H9 (cell line): ENCODE measurements around the gene ABCD3. TPM values are rescaled to one million over a fixed set of nuclear protein-coding genes. Genes with fewer than 3 reads are reported as not detected.

Experiments
- DNase-seq: peaks from one replicate; pipeline ENCODE4 v3.0.0-alpha.2; 2017
- H2AFZ ChIP-seq: one replicate; pipeline ENCODE4 v1.6.1; 2013; ENCODE audit warnings: mild to moderate bottlenecking, low read length, control low read depth, moderate library complexity
- H2AK5ac ChIP-seq: 2 replicates; pipeline ENCODE4 v1.6.1; 2013; ENCODE audit warnings: low read length, control low read depth, mixed read lengths; ENCODE audit not compliant: insufficient read length
- H2BK120ac ChIP-seq: one replicate; pipeline ENCODE4 v1.6.1; 2013; ENCODE audit warnings: low read depth, mild to moderate bottlenecking, low read length, control low read depth, inconsistent platforms; ENCODE audit not compliant: poor library complexity, severe bottlenecking
- H2BK12ac ChIP-seq: 2 replicates; pipeline ENCODE4 v1.6.1; 2013; ENCODE audit warnings: low read length, control low read depth, mixed read lengths, low read depth; ENCODE audit not compliant: insufficient read length
- H2BK15ac ChIP-seq: 2 replicates; pipeline ENCODE4 v1.6.1; 2013; ENCODE audit warnings: low read depth, low read length, control low read depth
- H2BK20ac ChIP-seq: one replicate; pipeline ENCODE4 v1.6.1; 2013; ENCODE audit warnings: low read depth, mild to moderate bottlenecking, low read length, control low read depth, inconsistent platforms; ENCODE audit not compliant: poor library complexity, severe bottlenecking
- H2BK5ac ChIP-seq: 2 replicates; pipeline ENCODE4 v1.6.1; 2013; ENCODE audit warnings: low read length, control low read depth, mixed read lengths; ENCODE audit not compliant: insufficient read length
- H3K14ac ChIP-seq: 2 replicates; pipeline ENCODE4 v1.6.1; 2013; ENCODE audit warnings: low read length, control low read depth; ENCODE audit not compliant: insufficient read depth
- H3K18ac ChIP-seq: 2 replicates; pipeline ENCODE4 v1.6.1; 2013; ENCODE audit warnings: low read depth, mild to moderate bottlenecking, mixed read lengths, low read length, control low read depth; ENCODE audit not compliant: insufficient read length
- H3K23ac ChIP-seq: 2 replicates; pipeline ENCODE4 v1.6.1; 2013; ENCODE audit warnings: low read length, control low read depth, mixed read lengths, low read depth; ENCODE audit not compliant: insufficient read length
- H3K23me2 ChIP-seq: 2 replicates; pipeline ENCODE4 v1.6.1; 2013; ENCODE audit warnings: low read depth, mild to moderate bottlenecking, mixed read lengths, low read length, control low read depth; ENCODE audit not compliant: insufficient read length, poor library complexity, severe bottlenecking
- H3K27ac ChIP-seq: 2 replicates; pipeline ENCODE4 v1.5.1; 2013; ENCODE audit warnings: low read length, control low read depth, mixed read lengths, low read depth; ENCODE audit not compliant: insufficient read length
- H3K27me3 ChIP-seq: 2 replicates; pipeline ENCODE4 v1.6.1; 2013; ENCODE audit warnings: low read length, control low read depth, inconsistent platforms; ENCODE audit not compliant: insufficient read depth
- H3K4ac ChIP-seq: 2 replicates; pipeline ENCODE4 v1.6.1; 2013; ENCODE audit warnings: low read depth, mild to moderate bottlenecking, control low read depth, inconsistent platforms, low read length, moderate library complexity
- H3K4me1 ChIP-seq: 2 replicates; pipeline ENCODE4 v1.6.1; 2013; ENCODE audit warnings: low read length, control low read depth, inconsistent platforms; ENCODE audit not compliant: insufficient read depth
- H3K4me2 ChIP-seq: 2 replicates; pipeline ENCODE4 v1.6.1; 2013; ENCODE audit warnings: low read length, control low read depth, mixed read lengths; ENCODE audit not compliant: insufficient read length, insufficient read depth
- H3K56ac ChIP-seq: 2 replicates; pipeline ENCODE4 v1.6.1; 2013; ENCODE audit warnings: low read depth, mild to moderate bottlenecking, mixed read lengths, low read length, control low read depth; ENCODE audit not compliant: insufficient read length
- H3K79me1 ChIP-seq: 2 replicates; pipeline ENCODE4 v1.6.1; 2013; ENCODE audit warnings: low read depth, mild to moderate bottlenecking, moderate library complexity, low read length, control low read depth, inconsistent platforms; ENCODE audit not compliant: insufficient read depth, poor library complexity, severe bottlenecking
- H3K79me2 ChIP-seq: 2 replicates; pipeline ENCODE4 v1.6.1; 2013; ENCODE audit warnings: low read length, control low read depth, inconsistent platforms; ENCODE audit not compliant: insufficient read depth
- H3K9ac ChIP-seq: 2 replicates; pipeline ENCODE4 v1.6.1; 2013; ENCODE audit warnings: low read length, control low read depth, mixed read lengths; ENCODE audit not compliant: insufficient read length; ENCODE audit errors: extremely low read depth
- H3K9me3 ChIP-seq: one replicate; pipeline ENCODE4 v1.6.1; 2013; ENCODE audit warnings: low read depth, low read length, inconsistent platforms; ENCODE audit not compliant: control insufficient read depth
- H3T11ph ChIP-seq: one replicate; pipeline ENCODE4 v1.6.1; 2013; ENCODE audit warnings: mild to moderate bottlenecking, low read length, control low read depth, inconsistent platforms
- H4K20me1 ChIP-seq: one replicate; pipeline ENCODE4 v1.6.1; 2013; ENCODE audit not compliant: control insufficient read depth, insufficient read length, insufficient read depth
- H4K5ac ChIP-seq: 2 replicates; pipeline ENCODE4 v1.6.1; 2013; ENCODE audit warnings: low read depth, mild to moderate bottlenecking, mixed read lengths, low read length, control low read depth; ENCODE audit not compliant: insufficient read length
- H4K8ac ChIP-seq: replicated peaks from 2 replicates; pipeline ENCODE4 v1.6.1; 2013; ENCODE audit warnings: low read length, control low read depth, mixed read lengths, low read depth; ENCODE audit not compliant: insufficient read length
- H4K91ac ChIP-seq: 2 replicates; pipeline ENCODE4 v1.6.1; 2013; ENCODE audit warnings: low read depth, mild to moderate bottlenecking, moderate library complexity, mixed read lengths, low read length, control low read depth; ENCODE audit not compliant: insufficient read length
- H3K27ac Mint-ChIP-seq, 3 experiments: 2 replicates in 2 of 3; 3 replicates in 1 of 3; pipeline ENCODE4 v1.8.0; 2020 to 2021; ENCODE audit warnings: mixed read lengths in 3 of 3, mild to moderate bottlenecking in 1 of 3, moderate library complexity in 1 of 3
- H3K27me3 Mint-ChIP-seq: 2 replicates; pipeline ENCODE4 v1.8.0; 2021; ENCODE audit warnings: low read depth, mild to moderate bottlenecking, moderate library complexity, mixed read lengths
- H3K36me3 Mint-ChIP-seq, 3 experiments: 2 replicates in 2 of 3; 3 replicates in 1 of 3; pipeline ENCODE4 v1.8.0; 2020 to 2021; ENCODE audit warnings: low read depth in 3 of 3, mixed read lengths in 3 of 3; ENCODE audit not compliant: insufficient read depth in 1 of 3
- H3K4me1 Mint-ChIP-seq, 2 experiments: 2 replicates each; pipeline ENCODE4 v1.8.0; 2020; ENCODE audit warnings: mixed read lengths in 2 of 2
- H3K4me3 Mint-ChIP-seq, 2 experiments: 2 replicates in 1 of 2; 3 replicates in 1 of 2; pipeline ENCODE4 v1.8.0; 2020 to 2021; ENCODE audit warnings: mild to moderate bottlenecking in 2 of 2, mixed read lengths in 2 of 2, moderate library complexity in 1 of 2
- H3K9me3 Mint-ChIP-seq, 2 experiments: 2 replicates in 1 of 2; 3 replicates in 1 of 2; pipeline ENCODE4 v1.8.0; 2020; ENCODE audit warnings: mild to moderate bottlenecking in 2 of 2, mixed read lengths in 2 of 2, moderate library complexity in 1 of 2
- WGBS: extraction: QIAGEN DNeasy Blood & Tissue Kit; methylation state at CpG from one replicate; pipeline ENCODE4 v1.1.7; 2013; ENCODE audit warnings: missing lambda C conversion rate, low lambda C conversion rate, mixed read lengths; ENCODE audit not compliant: insufficient read length; ENCODE audit errors: extremely low coverage; 5-methylcytosine and 5-hydroxymethylcytosine counted together
- total RNA-seq: library from RNA; stranded (reverse); gene quantifications from 2 replicates; pipeline ENCODE4 v1.2.1, GENCODE V29; 2021
- TF ChIP-seq, protein P1 (sequence below): fragments of 200-600 bp; sonication (generic); conservative IDR thresholded peaks from 3 replicates; pipeline ENCODE4 v1.8.0; 2021; ENCODE audit warnings: antibody characterized with exemption, mild to moderate bottlenecking

Gene ABCD3
- total RNA-seq, 1 experiment from 2014 or later: 32.0 TPM

GRCh38 chr1:94541246-94542087, 123.3 kb downstream of the ABCD3 start, which contains the start of gene F3:
Gene F3 (minus strand): TSS chr1:94541759. CDS start chr1:94541636, 123 bp downstream.
- H3K9ac ChIP-seq: peak within 1 kb of the TSS; percentile 42
- no peak within 1 kb of the TSS for H2BK5ac ChIP-seq
- H2AK5ac ChIP-seq: no peak within 1 kb of the TSS
- H4K8ac ChIP-seq: no peak within 1 kb of the TSS
- H2BK120ac ChIP-seq: no peak within 1 kb of the TSS
- H3K79me1 ChIP-seq: no peaks in the 10 kb centered on the region
- H2BK12ac ChIP-seq: no peak within 1 kb of the TSS
- no peaks in the 10 kb centered on the region for H3K9me3 ChIP-seq
- H4K91ac ChIP-seq: no peak within 1 kb of the TSS
- no peak within 1 kb of the TSS for H2BK15ac ChIP-seq
- DNase-seq: peak; percentile 91
- H3K56ac ChIP-seq: no peak within 1 kb of the TSS
- no peak within 1 kb of the TSS for H3K27ac ChIP-seq
- TF ChIP-seq, protein P1, sequence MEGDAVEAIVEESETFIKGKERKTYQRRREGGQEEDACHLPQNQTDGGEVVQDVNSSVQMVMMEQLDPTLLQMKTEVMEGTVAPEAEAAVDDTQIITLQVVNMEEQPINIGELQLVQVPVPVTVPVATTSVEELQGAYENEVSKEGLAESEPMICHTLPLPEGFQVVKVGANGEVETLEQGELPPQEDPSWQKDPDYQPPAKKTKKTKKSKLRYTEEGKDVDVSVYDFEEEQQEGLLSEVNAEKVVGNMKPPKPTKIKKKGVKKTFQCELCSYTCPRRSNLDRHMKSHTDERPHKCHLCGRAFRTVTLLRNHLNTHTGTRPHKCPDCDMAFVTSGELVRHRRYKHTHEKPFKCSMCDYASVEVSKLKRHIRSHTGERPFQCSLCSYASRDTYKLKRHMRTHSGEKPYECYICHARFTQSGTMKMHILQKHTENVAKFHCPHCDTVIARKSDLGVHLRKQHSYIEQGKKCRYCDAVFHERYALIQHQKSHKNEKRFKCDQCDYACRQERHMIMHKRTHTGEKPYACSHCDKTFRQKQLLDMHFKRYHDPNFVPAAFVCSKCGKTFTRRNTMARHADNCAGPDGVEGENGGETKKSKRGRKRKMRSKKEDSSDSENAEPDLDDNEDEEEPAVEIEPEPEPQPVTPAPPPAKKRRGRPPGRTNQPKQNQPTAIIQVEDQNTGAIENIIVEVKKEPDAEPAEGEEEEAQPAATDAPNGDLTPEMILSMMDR: peak; percentile 30; the same call in 2 of the 3 replicates
- no peaks in the 10 kb centered on the region; the same call in 1 of the 2 replicates for H3K27me3 ChIP-seq
- no peak within 1 kb of the TSS for H4K5ac ChIP-seq
- no peak within 1 kb of the TSS for H2BK20ac ChIP-seq
- no peak within 1 kb of the TSS for H3K23ac ChIP-seq
- Mint-ChIP-seq H3K4me1 (peaks cover 36 to 47% of the 10 kb centered on the region in 2 experiments), H3K9me3 (0 out of 5 replicates have a peak, but pooled peaks cover 0 to 2% of the 10 kb centered on the region in 2 experiments), H3K27ac (peak within 1 kb of the TSS in 2 of 3 experiments; percentile 52 to 90; a peak in 4 of 7 replicates), H3K27me3 (peaks cover 19% of the 10 kb centered on the region), H3K36me3 (peaks cover 0 to 37% (median 12%) of the 10 kb centered on the region in 3 experiments; a peak in 5 of 7 replicates), H3K4me3 (peak within 1 kb of the TSS; percentile 84 to 90)
- H3K4ac ChIP-seq: no peak within 1 kb of the TSS
- peak within 1 kb of the TSS; percentile 95 for H3K4me2 ChIP-seq
- H3K23me2 ChIP-seq: peaks cover 17% of the 10 kb centered on the region
- H3K14ac ChIP-seq: no peak within 1 kb of the TSS; the same call in 1 of the 2 replicates
- H3K18ac ChIP-seq: peak within 1 kb of the TSS; percentile 56
- no CpG with 5 or more reads among the region's 94 CpGs for WGBS
- H3T11ph ChIP-seq: no peak within 1 kb of the TSS
- H3K4me1 ChIP-seq: no peaks in the 10 kb centered on the region
- H4K20me1 ChIP-seq: no peaks in the 10 kb centered on the region
- no peaks in the 10 kb centered on the region for H3K79me2 ChIP-seq
- H2AFZ ChIP-seq: no peak within 1 kb of the TSS
